HEK293T (cell line): ENCODE results near the gene TXNRD2.
A peak's percentile ranks its signal among the peaks of the same experiment; 100 is the strongest.

Experiments
- CTCF ChIA-PET: fragments of 350-600 bp; formaldehyde crosslinking; extraction: SDS; loops from one replicate; lab custom pipeline; 2021; ENCODE audit warnings: antibody characterized with exemption, inconsistent platforms; lab: Yijun Ruan, JAX
- POLR2A ChIA-PET: fragments of 350-600 bp; formaldehyde crosslinking; extraction: SDS; loops from one replicate; lab custom pipeline; 2020; ENCODE audit warnings: antibody characterized with exemption, inconsistent platforms; lab: Yijun Ruan, JAX
- DNase-seq: peaks from one replicate; pipeline ENCODE4 v3.0.0; 2012; ENCODE audit warnings: mixed read lengths; ENCODE audit errors: extremely low spot score
- ARNT ChIP-seq: fragments of 450-650 bp; IDR thresholded peaks from 2 replicates; pipeline ENCODE4 v1.6.1; 2017; ENCODE audit warnings: mild to moderate bottlenecking
- BHLHE40 ChIP-seq: fragments of 450-650 bp; IDR thresholded peaks from 2 replicates; pipeline ENCODE4 v1.6.1; 2016; ENCODE audit warnings: mild to moderate bottlenecking, moderate library complexity, borderline replicate concordance
- CTBP1 ChIP-seq: fragments of 450-650 bp; IDR thresholded peaks from 2 replicates; pipeline ENCODE4 v1.6.1; 2016; ENCODE audit warnings: borderline replicate concordance
- ELF4 ChIP-seq: fragments of 450-650 bp; IDR thresholded peaks from 2 replicates; pipeline ENCODE4 v1.6.1; 2017; ENCODE audit warnings: antibody characterized with exemption
- FOXK2 ChIP-seq: fragments of 450-650 bp; IDR thresholded peaks from 2 replicates; pipeline ENCODE4 v1.6.1; 2016; ENCODE audit warnings: mild to moderate bottlenecking
- FOXM1 ChIP-seq: fragments of 450-650 bp; IDR thresholded peaks from 2 replicates; pipeline ENCODE4 v1.6.1; 2017; ENCODE audit warnings: mild to moderate bottlenecking, borderline replicate concordance
- HDGF ChIP-seq: fragments of 450-650 bp; IDR thresholded peaks from 2 replicates; pipeline ENCODE4 v1.6.1; 2017; ENCODE audit warnings: antibody characterized with exemption, borderline replicate concordance
- L3MBTL2 ChIP-seq: fragments of 450-650 bp; conservative IDR thresholded peaks from 2 replicates; pipeline ENCODE4 v1.6.1; 2016; ENCODE audit warnings: mild to moderate bottlenecking
- LEF1 ChIP-seq: fragments of 450-650 bp; IDR thresholded peaks from 2 replicates; pipeline ENCODE4 v1.6.1; 2017; ENCODE audit warnings: mild to moderate bottlenecking, borderline replicate concordance
- NFRKB ChIP-seq: fragments of 450-650 bp; IDR thresholded peaks from 2 replicates; pipeline ENCODE4 v1.6.1; 2016; ENCODE audit warnings: mild to moderate bottlenecking, moderate library complexity
- PKNOX1 ChIP-seq: fragments of 450-650 bp; IDR thresholded peaks from 2 replicates; pipeline ENCODE4 v1.6.1; 2016
- SP1 ChIP-seq: fragments of 450-650 bp; IDR thresholded peaks from 2 replicates; pipeline ENCODE4 v1.6.1; 2017
- SUZ12 ChIP-seq: fragments of 450-650 bp; IDR thresholded peaks from 2 replicates; pipeline ENCODE4 v1.6.1; 2016; ENCODE audit warnings: mild to moderate bottlenecking
- TARDBP ChIP-seq: fragments of 450-650 bp; IDR thresholded peaks from 2 replicates; pipeline ENCODE4 v1.6.1; 2016
- ZNF384 ChIP-seq: fragments of 450-650 bp; IDR thresholded peaks from 2 replicates; pipeline ENCODE4 v1.6.1; 2016

TXNRD2 gene

GRCh38 chr22:19862619-19863246, 78.9 kb downstream of the TXNRD2 start:
- no peak for DNase-seq
- no peak for TF ChIP-seq ARNT
- TF ChIP-seq ELF4 = no peak
- no peak for TF ChIP-seq LEF1
- TF ChIP-seq L3MBTL2 = no peak
- TF ChIP-seq CTBP1 = no peak
- no peak for TF ChIP-seq SUZ12
- no peak for TF ChIP-seq NFRKB
- TF ChIP-seq BHLHE40 = no peak
- no peak for TF ChIP-seq SP1
- TF ChIP-seq FOXK2 = no peak
- no peak for TF ChIP-seq PKNOX1
- ChIA-PET CTCF (no interaction called here), POLR2A (no interaction called here)

- ChIA-PET POLR2A (no interaction called here), CTCF (no interaction called here)
- no peak for DNase-seq
- no peak for TF ChIP-seq ZNF384
- TF ChIP-seq ELF4 = 0 out of 2 replicates have a peak, but pooled peaks have one; percentile 15
Observed at GRCh38 chr22:19859861-19860510, 81.6 kb downstream of the TXNRD2 start.

GRCh38 chr22:19857382-19857781, 84.2 kb downstream of the TXNRD2 start:
- TF ChIP-seq HDGF = no peak
- CTCF ChIA-PET = no interaction called here
- no peak for DNase-seq
- POLR2A ChIA-PET = no interaction called here

GRCh38 chr22:19855504-19856409, 85.9 kb downstream of the TXNRD2 start:
- ChIA-PET POLR2A (interaction anchor here (0.9 to 3.6 kb wide), 22 partner anchors 9 to 132 kb away, joined by 3 to 29 read pairs (median 4); no protein-coding TSS in a partner anchor), CTCF (interaction anchor here (0.7 to 1.7 kb wide), 6 partner anchors 13 to 158 kb away, joined by 3 to 4 read pairs (median 3); no protein-coding TSS in a partner anchor)
- TF ChIP-seq HDGF (peak; percentile 89), SP1 (no peak), ZNF384 (no peak), LEF1 (no peak), ARNT (no peak)
- DNase-seq = peak; percentile 77

GRCh38 chr22:19854778-19855503, 86.7 kb downstream of the TXNRD2 start, which contains the start of the genes GNB1L and RTL10:
Gene GNB1L, minus strand, starts transcription at chr22:19854874. Its CDS starts 33,519 bp downstream, at chr22:19821355.
Gene RTL10, minus strand, starts transcription at chr22:19854874. Its CDS starts 2,613 bp downstream, at chr22:19852261.
- TF ChIP-seq ARNT (no peak), TARDBP (peak; percentile 62; the same call in 1 of the 2 replicates), CTBP1 (peak; percentile 42; the same call in 1 of the 2 replicates), L3MBTL2 (peak; percentile 91)
- ChIA-PET POLR2A (interaction anchor here (0.9 to 3.6 kb wide), 28 partner anchors 8 to 131 kb away, joined by 3 to 29 read pairs (median 4); no protein-coding TSS in a partner anchor), CTCF (interaction anchor here (1.0 to 1.7 kb wide), 6 partner anchors 14 to 138 kb away, joined by 3 to 4 read pairs (median 3); no protein-coding TSS in a partner anchor)
- DNase-seq = peak; percentile 100

GRCh38 chr22:19853879-19854777, 87.5 kb downstream of the TXNRD2 start:
- POLR2A ChIA-PET = interaction anchor here (1.0 to 3.6 kb wide), 11 partner anchors 8 to 127 kb away, joined by 3 to 29 read pairs (median 8); no protein-coding TSS in a partner anchor
- peak; percentile 14 for DNase-seq
- TF ChIP-seq BHLHE40 = no peak
- no peak for TF ChIP-seq PKNOX1
- TF ChIP-seq L3MBTL2 = no peak
- no peak for TF ChIP-seq ARNT
- no peak for TF ChIP-seq TARDBP
- TF ChIP-seq FOXK2 = no peak
- no peak for TF ChIP-seq FOXM1
- TF ChIP-seq ELF4 = peak; percentile 65; the same call in 1 of the 2 replicates
- no peak for TF ChIP-seq LEF1
- CTCF ChIA-PET = interaction anchor here (1.0 kb wide), 1 partner anchor 43 kb away, joined by 3 read pairs; no protein-coding TSS in a partner anchor
